ENCODE measurements around the gene DEPDC7. TPM values are rescaled to one million over a fixed set of nuclear protein-coding genes. Genes with fewer than 3 reads are reported as not detected.

The DEPDC7 gene
- total and polyA plus RNA-seq, 3 donors from 2014 or later, result 14.9 to 47.7 (median 23.2) TPM

DNA sequence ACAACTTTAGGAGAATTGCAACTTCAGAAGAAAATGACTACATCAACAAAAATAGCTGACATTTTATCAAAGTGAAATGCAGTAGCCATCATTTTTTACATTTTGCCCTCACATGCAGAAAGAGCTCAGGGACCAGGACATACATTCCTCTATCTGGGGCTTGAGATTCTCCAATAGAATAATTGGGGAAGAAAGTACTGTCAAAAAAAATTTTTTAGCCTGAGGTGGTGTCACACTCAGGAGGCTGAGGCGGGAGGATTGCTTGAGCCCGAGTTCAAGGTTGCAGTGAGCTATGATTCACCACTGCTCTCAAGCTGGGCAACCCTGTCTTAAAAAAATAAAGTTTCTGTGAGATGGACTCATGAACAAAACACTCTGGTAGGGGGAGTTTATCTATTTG is 32.2 kb upstream of the DEPDC7 start:
- Histone ChIP-seq H3K4me1 (no peaks in the 10 kb centered on the region), H3K27me3 (no peaks in the 10 kb centered on the region), H3K27ac (no peak overlapping the region), H3K4me3 (no peak overlapping the region), H3K9me3 (no peaks in the 10 kb centered on the region), H3K36me3 (ENCODE audit: low read depth, missing control alignments) (no peaks in the 10 kb centered on the region)
- 77 to 90% methylated on average over 2 of the region's 2 CpGs for whole genome bisulfite sequencing, 2 donors
- DNase-seq, result no peak
- TF ChIP-seq, protein P1, sequence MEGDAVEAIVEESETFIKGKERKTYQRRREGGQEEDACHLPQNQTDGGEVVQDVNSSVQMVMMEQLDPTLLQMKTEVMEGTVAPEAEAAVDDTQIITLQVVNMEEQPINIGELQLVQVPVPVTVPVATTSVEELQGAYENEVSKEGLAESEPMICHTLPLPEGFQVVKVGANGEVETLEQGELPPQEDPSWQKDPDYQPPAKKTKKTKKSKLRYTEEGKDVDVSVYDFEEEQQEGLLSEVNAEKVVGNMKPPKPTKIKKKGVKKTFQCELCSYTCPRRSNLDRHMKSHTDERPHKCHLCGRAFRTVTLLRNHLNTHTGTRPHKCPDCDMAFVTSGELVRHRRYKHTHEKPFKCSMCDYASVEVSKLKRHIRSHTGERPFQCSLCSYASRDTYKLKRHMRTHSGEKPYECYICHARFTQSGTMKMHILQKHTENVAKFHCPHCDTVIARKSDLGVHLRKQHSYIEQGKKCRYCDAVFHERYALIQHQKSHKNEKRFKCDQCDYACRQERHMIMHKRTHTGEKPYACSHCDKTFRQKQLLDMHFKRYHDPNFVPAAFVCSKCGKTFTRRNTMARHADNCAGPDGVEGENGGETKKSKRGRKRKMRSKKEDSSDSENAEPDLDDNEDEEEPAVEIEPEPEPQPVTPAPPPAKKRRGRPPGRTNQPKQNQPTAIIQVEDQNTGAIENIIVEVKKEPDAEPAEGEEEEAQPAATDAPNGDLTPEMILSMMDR (IDR thresholded peaks at IDR 0.05), result no peak
- no peak for TF ChIP-seq POLR2A (IDR thresholded peaks at IDR 0.05)
- intact Hi-C loops (cut with DNase I; ENCODE audit: low total_unique reads), result no loop called here

DNA sequence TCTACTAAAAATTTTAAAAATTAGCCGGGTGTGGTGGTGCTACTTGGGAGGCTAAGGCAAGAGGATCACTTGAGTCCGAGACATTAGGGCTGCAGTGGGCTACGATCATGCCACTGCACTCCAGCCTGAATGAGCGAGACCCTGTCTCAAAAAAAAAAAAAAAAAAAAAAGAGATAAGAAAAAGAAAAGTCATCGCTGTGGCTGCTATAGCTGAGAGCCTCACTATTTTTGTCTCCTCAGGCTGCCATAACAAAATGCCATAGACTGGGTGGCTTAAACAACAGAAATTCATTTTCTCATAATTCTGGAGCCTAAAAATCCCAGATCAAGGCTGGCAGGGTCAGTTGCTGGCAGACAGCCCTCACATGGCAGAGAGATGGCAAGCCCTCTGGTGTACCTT is 30.1 kb upstream of the DEPDC7 start:
- TF ChIP-seq, protein P1 (IDR thresholded peaks at IDR 0.05), result no peak
- no peak for TF ChIP-seq POLR2A (IDR thresholded peaks at IDR 0.05)
- Histone ChIP-seq H3K9me3 (no peaks in the 10 kb centered on the region), H3K4me1 (no peaks in the 10 kb centered on the region), H3K27ac (no peak overlapping the region), H3K4me3 (no peak overlapping the region), H3K27me3 (no peaks in the 10 kb centered on the region), H3K36me3 (ENCODE audit: low read depth, missing control alignments) (no peaks in the 10 kb centered on the region)
- intact Hi-C loops (cut with DNase I; ENCODE audit: low total_unique reads), result no loop called here
- WGBS, 2 donors, result 87 to 94% methylated on average over 5 of the region's 5 CpGs
- DNase-seq, result no peak

DNA sequence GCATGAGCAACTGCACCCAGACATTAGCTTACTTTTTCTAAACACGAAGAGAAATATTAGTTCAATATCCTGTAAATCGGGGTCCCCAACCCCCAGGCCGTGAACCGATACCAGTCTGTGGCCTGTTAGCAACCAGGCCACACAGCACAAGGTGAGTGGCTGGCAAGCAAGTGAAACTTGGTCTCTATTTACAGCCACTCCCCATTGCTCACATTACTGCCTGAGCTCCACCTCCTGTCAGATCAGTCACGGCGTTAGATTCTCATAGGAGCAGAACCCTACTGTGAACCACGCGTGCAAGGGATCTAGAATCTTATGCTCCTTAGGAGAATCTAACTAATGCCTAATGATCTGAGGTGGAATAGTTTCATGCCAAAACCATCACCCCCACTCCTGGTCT is 27.8 kb upstream of the DEPDC7 start:
- Histone ChIP-seq H3K36me3 (ENCODE audit: low read depth, missing control alignments) (no peaks in the 10 kb centered on the region), H3K4me3 (no peak overlapping the region), H3K4me1 (no peaks in the 10 kb centered on the region), H3K27ac (no peak overlapping the region), H3K9me3 (no peaks in the 10 kb centered on the region), H3K27me3 (no peaks in the 10 kb centered on the region)
- no peak for DNase-seq
- TF ChIP-seq, protein P1 (IDR thresholded peaks at IDR 0.05), result no peak
- no peak for TF ChIP-seq POLR2A (IDR thresholded peaks at IDR 0.05)
- intact Hi-C loops (cut with DNase I; ENCODE audit: low total_unique reads), result no loop called here
- 83 to 90% methylated on average over 8 of the region's 8 CpGs for WGBS, 2 donors

DNA sequence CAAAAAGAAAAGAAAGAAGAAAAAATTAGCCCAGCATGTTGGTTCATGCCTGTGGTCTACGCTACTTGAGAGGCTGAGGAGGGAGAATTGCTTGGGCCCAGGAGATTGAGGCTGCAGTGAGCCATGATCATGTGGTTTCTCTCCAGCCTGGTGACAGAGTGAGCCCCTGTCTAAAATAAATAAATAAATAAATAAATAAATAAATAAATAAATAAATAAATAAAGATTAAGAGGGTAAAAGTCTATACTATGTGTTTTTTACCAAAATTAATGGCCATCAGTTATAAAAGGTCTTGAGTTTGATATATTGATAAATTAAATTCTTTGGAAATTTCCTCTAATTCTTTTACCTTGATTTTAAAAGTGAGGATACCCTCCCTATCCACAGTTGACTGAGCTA is 25.2 kb upstream of the DEPDC7 start:
- Histone ChIP-seq H3K36me3 (ENCODE audit: low read depth, missing control alignments) (no peaks in the 10 kb centered on the region), H3K4me3 (no peak overlapping the region), H3K27me3 (no peaks in the 10 kb centered on the region), H3K9me3 (no peaks in the 10 kb centered on the region), H3K27ac (no peak overlapping the region), H3K4me1 (no peaks in the 10 kb centered on the region)
- intact Hi-C loops (cut with DNase I; ENCODE audit: low total_unique reads), result no loop called here
- no peak for DNase-seq
- WGBS, 2 donors, result 0 to 94% methylated on average over 1 of the region's 1 CpG
- TF ChIP-seq POLR2A (IDR thresholded peaks at IDR 0.05), result no peak
- TF ChIP-seq, protein P1 (IDR thresholded peaks at IDR 0.05), result no peak

DNA sequence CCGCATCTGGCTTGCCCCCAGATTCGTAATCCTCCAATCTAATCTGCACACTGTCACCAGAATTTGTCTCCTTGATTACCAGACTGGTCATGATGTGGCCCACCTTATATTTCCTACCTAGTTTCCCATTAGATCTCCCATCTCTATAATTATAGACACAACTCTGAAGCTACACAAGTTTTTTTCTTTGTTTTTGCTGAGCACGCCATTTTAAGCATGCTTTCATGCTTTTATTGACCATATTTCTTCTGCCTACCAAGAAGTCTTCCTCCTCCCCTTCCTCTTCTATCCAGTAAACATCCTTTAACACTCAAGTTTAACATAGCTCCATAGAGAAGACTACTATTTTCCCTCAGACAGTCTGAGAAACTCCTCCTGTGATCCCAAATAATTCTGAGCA is 24.3 kb upstream of the DEPDC7 start:
- no peak overlapping the region for H3K27ac ChIP-seq
- no peaks in the 10 kb centered on the region for H3K36me3 ChIP-seq (ENCODE audit: low read depth, missing control alignments)
- DNase-seq, result no peak
- TF ChIP-seq POLR2A (IDR thresholded peaks at IDR 0.05), result no peak
- TF ChIP-seq, protein P1 (IDR thresholded peaks at IDR 0.05), result no peak
- H3K27me3 ChIP-seq, result no peaks in the 10 kb centered on the region
- WGBS, 2 donors, result 89 to 94% methylated on average over 3 of the region's 3 CpGs
- intact Hi-C loops (cut with DNase I; ENCODE audit: low total_unique reads), result no loop called here
- H3K9me3 ChIP-seq, result no peaks in the 10 kb centered on the region
- H3K4me3 ChIP-seq, result no peak overlapping the region
- no peaks in the 10 kb centered on the region for H3K4me1 ChIP-seq

Data from testis (tissue), 3 donors.